Lung (tissue), 12 donors: Measurements from ENCODE around the gene AP3S1. TPM values are rescaled to one million over a fixed set of nuclear protein-coding genes. Genes with fewer than 3 reads are reported as not detected.
A peak's percentile ranks its signal among the peaks of the same experiment; 100 is the strongest.

Experiments
- ATAC-seq: fragments of 200-7000 bp; cut with Tn5 transposase; one replicate; pipeline ENCODE4 v1.9.1; 2020; ENCODE audit warnings: moderate number of reproducible peaks; ENCODE audit not compliant: insufficient read depth, low FRiP score
- DNase-seq, 3 donors: peaks; one replicate each; pipeline ENCODE4 v3.0.0-alpha.2; 2013 to 2017
- H3K27ac ChIP-seq, 2 donors: one replicate each; pipeline ENCODE4 v1.5.1; 2013; ENCODE audit warnings: mild to moderate bottlenecking in 2 of 2, moderate library complexity in 2 of 2, control low read depth in 1 of 2, inconsistent platforms in 1 of 2, low read depth in 1 of 2, low read length in 1 of 2
- H3K27me3 ChIP-seq, 3 donors: one replicate each; pipeline ENCODE4 v1.5.1; 2013; ENCODE audit warnings: low read length in 2 of 3; ENCODE audit not compliant: control insufficient read depth in 3 of 3, insufficient read depth in 3 of 3
- H3K36me3 ChIP-seq, 4 donors: one replicate each; pipeline ENCODE4 v1.5.1; 2013; ENCODE audit warnings: low read length in 4 of 4, mild to moderate bottlenecking in 1 of 4, moderate library complexity in 1 of 4; ENCODE audit not compliant: control insufficient read depth in 4 of 4, insufficient read depth in 4 of 4
- H3K4me1 ChIP-seq, 5 donors: one replicate each; pipeline ENCODE4 v1.5.1; 2013; ENCODE audit warnings: low read length in 5 of 5, mild to moderate bottlenecking in 2 of 5, moderate library complexity in 1 of 5; ENCODE audit not compliant: control insufficient read depth in 5 of 5, insufficient read depth in 5 of 5
- H3K4me3 ChIP-seq: one replicate; pipeline ENCODE4 v1.5.1; 2013; ENCODE audit warnings: mild to moderate bottlenecking, control low read depth, moderate library complexity
- H3K9ac ChIP-seq, 2 donors: one replicate each; pipeline ENCODE4 v1.5.1; 2013; ENCODE audit warnings: low read length in 2 of 2, control low read depth in 1 of 2; ENCODE audit not compliant: insufficient read depth in 1 of 2
- H3K9me3 ChIP-seq, 4 donors: one replicate each; pipeline ENCODE4 v1.5.1; 2013; ENCODE audit warnings: low read length in 3 of 4, mild to moderate bottlenecking in 1 of 4, moderate library complexity in 1 of 4; ENCODE audit not compliant: control insufficient read depth in 4 of 4, insufficient read depth in 3 of 4
- CTCF ChIP-seq: IDR thresholded peaks from 2 replicates; pipeline ENCODE4 v1.5.1; 2012; ENCODE audit warnings: mild to moderate bottlenecking; ENCODE audit errors: control extremely low read depth, extremely low read depth
- WGBS, 2 donors: extraction: QIAGEN DNeasy Blood & Tissue Kit; methylation state at CpG; one replicate each; pipeline ENCODE4 v1.1.7; 2013; 5-methylcytosine and 5-hydroxymethylcytosine counted together
- polyA plus RNA-seq, 2 donors: library from polyadenylated mRNA; stranded (reverse); fragments of 200-250 nt; gene quantifications; one replicate each; pipeline ENCODE4 v1.2.1, GENCODE V29; 2013
- total RNA-seq, 2 donors: library from RNA; depleted of rRNA in 1 of 2; stranded (reverse); fragments of >200 nt in 1 of 2; gene quantifications; one replicate each; pipeline ENCODE4 v1.2.1, GENCODE V29; 2014 to 2021
- donor health status: control.
- donor health status: control.
- donor health status: Bipolar disorder and iron deficiency.
- donor health status: healthy.
- donor health status: DM: yes; HTN: yes; CAD: no.

The AP3S1 gene
- total and polyA plus RNA-seq, 4 donors: 45.8 to 90.4 (median 54.7) TPM

DNA sequence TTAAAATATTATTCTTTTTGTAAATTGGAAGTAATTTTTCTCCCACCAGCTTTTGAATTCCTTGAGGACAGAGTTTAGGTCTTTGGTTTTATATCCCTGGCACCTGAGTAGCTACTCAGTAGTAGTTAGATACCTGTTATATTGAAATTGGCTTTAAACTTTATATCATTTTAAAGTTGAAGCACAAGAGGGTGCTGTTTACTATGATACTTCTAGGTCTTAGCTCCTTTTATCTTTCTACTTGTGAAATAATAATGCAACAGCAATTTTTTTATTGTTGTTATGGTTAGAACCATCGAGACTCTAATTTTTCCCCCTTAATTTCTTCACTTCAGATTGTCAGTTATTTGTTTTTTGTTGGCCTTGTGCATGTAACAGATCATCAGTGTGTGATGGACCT, 46.3 kb downstream of the AP3S1 start:
- no peak overlapping the region for H3K9ac ChIP-seq
- WGBS, 2 donors: 63 to 75% methylated on average over 1 of the region's 1 CpG
- ATAC-seq: no peak
- H3K27ac ChIP-seq: no peak overlapping the region
- H3K36me3 ChIP-seq: peaks cover 0 to 4% (median 2%) of the 10 kb centered on the region in 4 donors
- no peaks in the 10 kb centered on the region for H3K27me3 ChIP-seq
- no peak overlapping the region for H3K4me3 ChIP-seq
- DNase-seq: peak in 2 of 3 donors; percentile 56 to 66
- H3K4me1 ChIP-seq: no peaks in the 10 kb centered on the region
- H3K9me3 ChIP-seq: no peaks in the 10 kb centered on the region
- no peak for TF ChIP-seq CTCF

GRCh38 chr5:115892021-115892420, 50.3 kb downstream of the AP3S1 start:
- WGBS, 2 donors: 83 to 88% methylated on average over 1 of the region's 1 CpG
- peaks cover 0 to 3% (median 2%) of the 10 kb centered on the region in 4 donors for H3K36me3 ChIP-seq
- H3K4me3 ChIP-seq: no peak overlapping the region
- H3K27ac ChIP-seq: no peak overlapping the region
- no peaks in the 10 kb centered on the region for H3K9me3 ChIP-seq
- ATAC-seq: no peak
- no peak for TF ChIP-seq CTCF
- H3K9ac ChIP-seq: no peak overlapping the region
- no peaks in the 10 kb centered on the region for H3K27me3 ChIP-seq
- no peak for DNase-seq
- H3K4me1 ChIP-seq: no peaks in the 10 kb centered on the region

DNA sequence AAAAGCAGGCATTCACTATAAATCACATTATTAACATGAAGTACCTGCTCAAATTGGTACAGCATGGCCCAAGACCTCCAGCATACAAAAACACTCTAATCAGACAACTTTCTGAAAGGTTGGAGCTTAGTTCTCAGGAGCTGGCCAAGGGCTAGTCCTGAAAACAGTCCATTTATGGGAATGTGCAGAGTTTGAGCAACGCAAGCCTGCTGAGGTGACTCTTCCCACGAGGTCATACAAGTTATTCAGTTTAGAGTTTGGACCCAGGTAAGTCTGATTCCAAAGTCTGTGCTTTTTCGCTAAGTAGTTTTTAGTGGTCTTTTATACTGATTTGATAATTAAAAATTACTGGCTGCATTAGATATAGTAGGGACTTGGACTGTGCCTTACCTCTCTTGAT, 52.6 kb downstream of the AP3S1 start:
- ATAC-seq: no peak
- DNase-seq: no peak
- 97% methylated on average over 3 of the region's 3 CpGs for WGBS, 2 donors
- Histone ChIP-seq H3K4me3 (no peak overlapping the region), H3K27ac (no peak overlapping the region), H3K4me1 (no peaks in the 10 kb centered on the region), H3K9me3 (no peaks in the 10 kb centered on the region), H3K36me3 (peaks cover 0 to 11% (median 2%) of the 10 kb centered on the region in 4 donors), H3K9ac (no peak overlapping the region), H3K27me3 (no peaks in the 10 kb centered on the region)
- TF ChIP-seq CTCF: no peak

DNA sequence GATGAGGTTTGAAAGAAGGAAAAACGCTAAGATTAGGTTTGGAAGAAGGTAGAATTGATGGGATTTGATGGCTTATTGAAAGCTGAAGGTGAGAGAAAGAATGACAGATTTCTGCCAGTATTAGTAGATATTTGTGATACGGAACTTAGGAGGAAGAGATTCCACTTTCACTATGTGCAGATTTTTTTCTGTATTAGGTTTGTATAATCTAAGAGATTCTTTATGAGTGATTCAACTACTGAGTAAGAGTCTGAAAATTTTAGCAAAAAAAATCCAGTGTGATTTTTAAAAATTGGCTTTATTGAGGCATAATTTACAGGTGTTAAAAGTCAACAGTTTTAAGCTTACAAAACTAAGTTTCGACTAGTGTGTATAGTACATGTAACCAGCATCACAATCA, 54.1 kb downstream of the AP3S1 start:
- no peak overlapping the region for H3K27ac ChIP-seq

More for the DNA sequence above, 54.1 kb downstream of the AP3S1 start:
- no peak for ATAC-seq
- H3K4me1 ChIP-seq: no peaks in the 10 kb centered on the region
- DNase-seq: no peak
- H3K36me3 ChIP-seq: peaks cover 0 to 11% (median 4%) of the 10 kb centered on the region in 4 donors
- no peak for TF ChIP-seq CTCF
- H3K27me3 ChIP-seq: no peaks in the 10 kb centered on the region
- H3K9ac ChIP-seq: no peak overlapping the region
- no peak overlapping the region for H3K4me3 ChIP-seq
- 94 to 98% methylated on average over 3 of the region's 3 CpGs for WGBS, 2 donors
- H3K9me3 ChIP-seq: no peaks in the 10 kb centered on the region
